ENCODE measurements around the gene MGMT.

Gene MGMT

DNA sequence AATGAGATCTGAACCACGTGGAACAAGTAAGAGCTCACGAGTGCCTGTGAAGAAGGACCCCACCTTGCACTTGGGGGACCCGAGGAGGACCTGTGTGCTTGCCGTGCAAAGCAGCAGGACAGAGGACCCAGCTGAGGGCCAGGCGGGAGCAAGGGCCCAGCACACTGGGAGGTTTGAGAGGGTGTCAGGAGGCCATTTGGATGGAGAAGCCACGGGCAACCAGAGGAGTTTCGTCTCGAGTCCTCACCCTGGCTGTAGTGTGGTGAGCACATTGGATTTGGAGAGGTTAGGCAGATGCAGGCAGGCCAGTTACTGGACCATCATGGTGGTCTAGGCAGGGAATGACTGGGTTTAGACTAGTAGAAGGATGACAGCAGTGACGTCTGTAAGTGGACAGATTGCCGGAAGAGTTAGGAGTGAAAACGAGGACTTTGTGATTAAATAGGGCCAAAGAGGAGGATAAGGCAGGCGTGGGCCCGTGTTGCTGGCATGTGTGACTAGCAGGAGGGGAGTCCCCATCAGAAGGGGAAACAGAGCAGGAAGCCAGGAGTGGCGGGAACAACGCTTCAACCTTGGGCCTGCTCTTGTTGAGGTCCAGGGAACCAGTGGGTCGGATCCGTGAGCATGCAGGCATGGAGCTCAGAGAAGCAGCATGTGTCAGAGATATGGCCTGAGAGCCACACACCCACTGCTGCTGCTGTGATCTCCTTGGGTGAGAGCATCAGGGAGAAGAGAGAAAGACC is 208.2 kb downstream of the MGMT start:
- TF ChIP-seq POLR2AphosphoS5 (IDR thresholded peaks at IDR 0.05; ENCODE audit: low read depth) (no peak), SPI1 (IDR thresholded peaks at IDR 0.05; ENCODE audit: borderline replicate concordance, low read depth) (no peak), GABPA (IDR thresholded peaks at IDR 0.05; ENCODE audit: low read depth) (no peak)
- TF ChIP-seq, protein P1, sequence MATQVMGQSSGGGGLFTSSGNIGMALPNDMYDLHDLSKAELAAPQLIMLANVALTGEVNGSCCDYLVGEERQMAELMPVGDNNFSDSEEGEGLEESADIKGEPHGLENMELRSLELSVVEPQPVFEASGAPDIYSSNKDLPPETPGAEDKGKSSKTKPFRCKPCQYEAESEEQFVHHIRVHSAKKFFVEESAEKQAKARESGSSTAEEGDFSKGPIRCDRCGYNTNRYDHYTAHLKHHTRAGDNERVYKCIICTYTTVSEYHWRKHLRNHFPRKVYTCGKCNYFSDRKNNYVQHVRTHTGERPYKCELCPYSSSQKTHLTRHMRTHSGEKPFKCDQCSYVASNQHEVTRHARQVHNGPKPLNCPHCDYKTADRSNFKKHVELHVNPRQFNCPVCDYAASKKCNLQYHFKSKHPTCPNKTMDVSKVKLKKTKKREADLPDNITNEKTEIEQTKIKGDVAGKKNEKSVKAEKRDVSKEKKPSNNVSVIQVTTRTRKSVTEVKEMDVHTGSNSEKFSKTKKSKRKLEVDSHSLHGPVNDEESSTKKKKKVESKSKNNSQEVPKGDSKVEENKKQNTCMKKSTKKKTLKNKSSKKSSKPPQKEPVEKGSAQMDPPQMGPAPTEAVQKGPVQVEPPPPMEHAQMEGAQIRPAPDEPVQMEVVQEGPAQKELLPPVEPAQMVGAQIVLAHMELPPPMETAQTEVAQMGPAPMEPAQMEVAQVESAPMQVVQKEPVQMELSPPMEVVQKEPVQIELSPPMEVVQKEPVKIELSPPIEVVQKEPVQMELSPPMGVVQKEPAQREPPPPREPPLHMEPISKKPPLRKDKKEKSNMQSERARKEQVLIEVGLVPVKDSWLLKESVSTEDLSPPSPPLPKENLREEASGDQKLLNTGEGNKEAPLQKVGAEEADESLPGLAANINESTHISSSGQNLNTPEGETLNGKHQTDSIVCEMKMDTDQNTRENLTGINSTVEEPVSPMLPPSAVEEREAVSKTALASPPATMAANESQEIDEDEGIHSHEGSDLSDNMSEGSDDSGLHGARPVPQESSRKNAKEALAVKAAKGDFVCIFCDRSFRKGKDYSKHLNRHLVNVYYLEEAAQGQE (IDR thresholded peaks at IDR 0.05; ENCODE audit: insufficient replicate concordance, low read depth), result no peak
- TF ChIP-seq, protein P2, sequence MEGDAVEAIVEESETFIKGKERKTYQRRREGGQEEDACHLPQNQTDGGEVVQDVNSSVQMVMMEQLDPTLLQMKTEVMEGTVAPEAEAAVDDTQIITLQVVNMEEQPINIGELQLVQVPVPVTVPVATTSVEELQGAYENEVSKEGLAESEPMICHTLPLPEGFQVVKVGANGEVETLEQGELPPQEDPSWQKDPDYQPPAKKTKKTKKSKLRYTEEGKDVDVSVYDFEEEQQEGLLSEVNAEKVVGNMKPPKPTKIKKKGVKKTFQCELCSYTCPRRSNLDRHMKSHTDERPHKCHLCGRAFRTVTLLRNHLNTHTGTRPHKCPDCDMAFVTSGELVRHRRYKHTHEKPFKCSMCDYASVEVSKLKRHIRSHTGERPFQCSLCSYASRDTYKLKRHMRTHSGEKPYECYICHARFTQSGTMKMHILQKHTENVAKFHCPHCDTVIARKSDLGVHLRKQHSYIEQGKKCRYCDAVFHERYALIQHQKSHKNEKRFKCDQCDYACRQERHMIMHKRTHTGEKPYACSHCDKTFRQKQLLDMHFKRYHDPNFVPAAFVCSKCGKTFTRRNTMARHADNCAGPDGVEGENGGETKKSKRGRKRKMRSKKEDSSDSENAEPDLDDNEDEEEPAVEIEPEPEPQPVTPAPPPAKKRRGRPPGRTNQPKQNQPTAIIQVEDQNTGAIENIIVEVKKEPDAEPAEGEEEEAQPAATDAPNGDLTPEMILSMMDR (IDR thresholded peaks at IDR 0.05; ENCODE audit: insufficient read depth, low read length), result no peak
- no peak overlapping the region for H3K27ac ChIP-seq (replicated peaks)
- no peaks in the 10 kb centered on the region for H3K27me3 ChIP-seq (ENCODE audit: insufficient read depth, poor library complexity, severe bottlenecking)
- no peak overlapping the region for H3K4me3 ChIP-seq (replicated peaks; ENCODE audit: insufficient read depth, low read length)
- no peak for DNase-seq (ENCODE audit: low read depth in 1 of 2, low spot score in 1 of 2)

DNA sequence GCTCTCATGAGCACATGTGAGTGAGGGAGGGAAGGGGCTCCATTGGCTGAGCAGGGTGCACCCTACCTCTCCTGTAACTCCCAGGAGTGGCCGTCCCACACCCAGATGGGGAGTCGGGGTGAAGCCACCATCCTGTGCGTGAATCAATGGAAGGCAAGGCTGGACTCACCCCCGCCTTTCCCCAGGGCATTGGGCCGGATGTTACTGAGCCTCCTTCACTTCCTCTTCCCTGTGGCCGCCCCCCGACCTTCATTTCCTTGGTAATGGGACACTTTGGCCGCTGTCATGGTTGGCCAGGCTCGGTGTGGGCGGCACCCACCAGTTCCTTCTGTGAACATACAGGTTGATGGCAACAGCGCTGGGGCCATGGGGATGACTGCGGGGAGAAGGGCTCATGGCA is 209.0 kb downstream of the MGMT start:
- no peak for TF ChIP-seq GABPA (IDR thresholded peaks at IDR 0.05; ENCODE audit: low read depth)
- TF ChIP-seq, protein P1 (IDR thresholded peaks at IDR 0.05; ENCODE audit: insufficient replicate concordance, low read depth), result no peak
- TF ChIP-seq POLR2AphosphoS5 (IDR thresholded peaks at IDR 0.05; ENCODE audit: low read depth), result no peak
- TF ChIP-seq SPI1 (IDR thresholded peaks at IDR 0.05; ENCODE audit: borderline replicate concordance, low read depth), result no peak
- TF ChIP-seq, protein P2 (IDR thresholded peaks at IDR 0.05; ENCODE audit: insufficient read depth, low read length), result no peak
- Histone ChIP-seq H3K4me3 (replicated peaks; ENCODE audit: insufficient read depth, low read length) (no peak overlapping the region), H3K27ac (replicated peaks) (no peak overlapping the region), H3K27me3 (ENCODE audit: insufficient read depth, poor library complexity, severe bottlenecking) (no peaks in the 10 kb centered on the region)
- no peak for DNase-seq (ENCODE audit: low read depth in 1 of 2, low spot score in 1 of 2)

DNA sequence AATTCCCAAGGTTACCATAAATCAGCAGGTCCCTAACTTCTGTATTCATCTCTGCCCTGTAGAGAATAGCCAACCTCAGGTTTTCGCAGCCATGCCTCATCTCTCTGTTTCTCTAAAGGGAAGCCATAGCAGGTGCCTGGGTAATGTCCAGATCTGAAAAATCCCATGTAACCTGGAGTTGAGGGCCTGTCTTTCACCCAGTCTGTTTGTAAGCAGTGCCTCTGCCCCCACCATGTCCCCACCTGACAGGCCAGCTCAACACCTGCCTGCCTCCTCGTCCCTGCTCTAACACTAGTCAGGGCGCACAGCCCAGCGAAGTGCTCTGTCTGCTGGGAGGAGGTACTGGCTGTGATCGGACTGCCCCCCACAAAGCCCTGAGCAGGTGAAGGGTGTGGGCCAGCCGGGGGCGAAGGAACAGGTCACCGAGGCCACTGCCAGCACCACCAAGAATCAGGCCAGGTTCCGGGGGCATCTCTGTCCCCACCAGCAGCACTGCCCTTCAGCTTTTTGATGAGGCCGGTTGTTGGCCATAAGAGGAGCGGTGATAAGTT is 210.4 kb downstream of the MGMT start:
- DNase-seq (ENCODE audit: low read depth in 1 of 2, low spot score in 1 of 2), result no peak
- no peak for TF ChIP-seq SPI1 (IDR thresholded peaks at IDR 0.05; ENCODE audit: borderline replicate concordance, low read depth)
- TF ChIP-seq, protein P2 (IDR thresholded peaks at IDR 0.05; ENCODE audit: insufficient read depth, low read length), result no peak
- no peak for TF ChIP-seq POLR2AphosphoS5 (IDR thresholded peaks at IDR 0.05; ENCODE audit: low read depth)
- no peak for TF ChIP-seq GABPA (IDR thresholded peaks at IDR 0.05; ENCODE audit: low read depth)
- TF ChIP-seq, protein P1 (IDR thresholded peaks at IDR 0.05; ENCODE audit: insufficient replicate concordance, low read depth), result no peak
- no peaks in the 10 kb centered on the region for H3K27me3 ChIP-seq (ENCODE audit: insufficient read depth, poor library complexity, severe bottlenecking)
- no peak overlapping the region for H3K4me3 ChIP-seq (replicated peaks; ENCODE audit: insufficient read depth, low read length)
- H3K27ac ChIP-seq (replicated peaks), result no peak overlapping the region
